Measurements from ENCODE around the gene SS18.

DNA sequence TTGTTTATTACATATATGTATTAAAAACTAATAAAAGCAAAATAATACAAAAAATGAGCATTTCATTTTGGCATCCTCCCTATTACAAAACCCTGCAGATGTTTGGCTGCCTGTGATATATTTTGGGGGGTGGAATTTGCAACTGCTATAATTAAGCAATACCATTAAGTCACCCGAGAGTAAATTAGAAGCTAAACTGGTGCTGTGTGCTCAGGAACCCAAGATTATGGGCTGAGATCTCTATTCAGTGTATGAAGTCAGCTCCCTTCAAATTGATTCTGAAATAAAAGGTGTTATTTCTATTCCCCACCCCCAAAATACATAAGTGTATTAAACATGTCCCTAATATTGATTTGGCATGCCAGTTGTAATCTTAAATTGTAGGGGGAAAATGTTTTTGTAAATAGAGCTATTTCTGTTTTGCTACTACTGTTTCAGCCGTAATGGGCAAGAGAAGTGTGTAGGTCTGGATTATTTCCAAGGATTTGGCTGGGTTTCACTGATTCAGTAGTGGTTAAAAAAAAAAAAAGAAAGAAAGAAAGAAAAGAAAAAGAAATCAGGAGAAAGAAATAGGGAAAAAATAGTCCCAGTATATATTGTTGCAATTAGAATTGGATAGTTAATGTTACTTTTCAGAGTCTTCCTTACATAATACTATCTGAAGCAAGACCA lies 110.9 kb downstream of the SS18 start:
- TF ChIP-seq POLR2AphosphoS5 (IDR thresholded peaks at IDR 0.05) = no peak
- TF ChIP-seq, protein P1, sequence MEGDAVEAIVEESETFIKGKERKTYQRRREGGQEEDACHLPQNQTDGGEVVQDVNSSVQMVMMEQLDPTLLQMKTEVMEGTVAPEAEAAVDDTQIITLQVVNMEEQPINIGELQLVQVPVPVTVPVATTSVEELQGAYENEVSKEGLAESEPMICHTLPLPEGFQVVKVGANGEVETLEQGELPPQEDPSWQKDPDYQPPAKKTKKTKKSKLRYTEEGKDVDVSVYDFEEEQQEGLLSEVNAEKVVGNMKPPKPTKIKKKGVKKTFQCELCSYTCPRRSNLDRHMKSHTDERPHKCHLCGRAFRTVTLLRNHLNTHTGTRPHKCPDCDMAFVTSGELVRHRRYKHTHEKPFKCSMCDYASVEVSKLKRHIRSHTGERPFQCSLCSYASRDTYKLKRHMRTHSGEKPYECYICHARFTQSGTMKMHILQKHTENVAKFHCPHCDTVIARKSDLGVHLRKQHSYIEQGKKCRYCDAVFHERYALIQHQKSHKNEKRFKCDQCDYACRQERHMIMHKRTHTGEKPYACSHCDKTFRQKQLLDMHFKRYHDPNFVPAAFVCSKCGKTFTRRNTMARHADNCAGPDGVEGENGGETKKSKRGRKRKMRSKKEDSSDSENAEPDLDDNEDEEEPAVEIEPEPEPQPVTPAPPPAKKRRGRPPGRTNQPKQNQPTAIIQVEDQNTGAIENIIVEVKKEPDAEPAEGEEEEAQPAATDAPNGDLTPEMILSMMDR (IDR thresholded peaks at IDR 0.05) = no peak
